Liver (tissue), 3 donors: ENCODE measurements around the gene CNIH2.
A peak's percentile ranks its signal among the peaks of the same experiment; 100 is the strongest.

Experiments
- MAX ChIP-seq: IDR thresholded peaks from 2 replicates; pipeline ENCODE4 v1.6.1; 2016; ENCODE audit warnings: antibody characterized with exemption
- RXRA ChIP-seq, 2 donors: IDR thresholded peaks; 2 replicates each; pipeline ENCODE4 v1.6.1; 2017 to 2018; ENCODE audit warnings: antibody characterized with exemption in 2 of 2, mild to moderate bottlenecking in 1 of 2
- TF ChIP-seq, protein P1 (sequence below): IDR thresholded peaks from 2 replicates; pipeline ENCODE4 v1.6.1; 2016; ENCODE audit warnings: antibody characterized with exemption, mild to moderate bottlenecking
- TF ChIP-seq, protein P2 (sequence below): fragments of 150-350 bp; IDR thresholded peaks from 2 replicates; pipeline ENCODE4 v1.5.1; 2017; ENCODE audit warnings: improper control_type of control experiment, low read depth, low read length; ENCODE audit not compliant: missing input control
- donor health status: healthy.
- donor health status: healthy.

DNA sequence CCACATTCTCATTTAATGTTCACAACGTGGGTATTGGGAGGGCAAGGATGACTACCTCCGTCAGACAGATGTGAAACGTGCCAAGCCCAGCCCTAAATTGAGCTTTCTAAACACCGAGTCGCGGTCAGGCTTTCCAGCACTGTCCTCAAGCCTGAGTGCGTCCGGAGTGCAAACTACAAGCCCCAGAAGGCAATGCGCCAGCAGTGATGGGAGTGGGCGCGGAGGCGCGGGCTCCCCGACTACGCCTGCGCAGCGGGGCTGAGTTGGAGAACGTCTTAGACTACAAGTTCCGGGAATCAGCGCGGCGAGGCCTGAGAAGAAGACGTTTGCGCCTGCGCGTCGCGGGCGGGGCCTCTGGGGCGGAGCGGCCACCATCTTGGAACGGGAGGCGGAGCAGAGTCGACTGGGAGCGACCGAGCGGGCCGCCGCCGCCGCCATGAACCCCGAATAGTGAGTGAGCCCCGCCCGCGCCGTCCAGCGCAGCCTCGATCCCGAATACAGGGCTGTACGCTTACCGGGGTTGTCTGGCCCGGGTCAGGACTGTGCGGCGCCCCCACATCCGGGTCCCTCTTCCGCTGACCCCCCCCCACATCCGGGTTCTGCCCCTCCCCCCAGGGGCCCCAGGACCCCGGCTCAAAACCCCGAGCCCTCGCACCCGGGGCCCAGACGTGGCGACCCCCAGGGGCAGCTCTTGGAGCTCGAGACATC lies 9.6 kb upstream of the CNIH2 start, which contains the start of gene RAB1B:
- TF ChIP-seq, protein P1, sequence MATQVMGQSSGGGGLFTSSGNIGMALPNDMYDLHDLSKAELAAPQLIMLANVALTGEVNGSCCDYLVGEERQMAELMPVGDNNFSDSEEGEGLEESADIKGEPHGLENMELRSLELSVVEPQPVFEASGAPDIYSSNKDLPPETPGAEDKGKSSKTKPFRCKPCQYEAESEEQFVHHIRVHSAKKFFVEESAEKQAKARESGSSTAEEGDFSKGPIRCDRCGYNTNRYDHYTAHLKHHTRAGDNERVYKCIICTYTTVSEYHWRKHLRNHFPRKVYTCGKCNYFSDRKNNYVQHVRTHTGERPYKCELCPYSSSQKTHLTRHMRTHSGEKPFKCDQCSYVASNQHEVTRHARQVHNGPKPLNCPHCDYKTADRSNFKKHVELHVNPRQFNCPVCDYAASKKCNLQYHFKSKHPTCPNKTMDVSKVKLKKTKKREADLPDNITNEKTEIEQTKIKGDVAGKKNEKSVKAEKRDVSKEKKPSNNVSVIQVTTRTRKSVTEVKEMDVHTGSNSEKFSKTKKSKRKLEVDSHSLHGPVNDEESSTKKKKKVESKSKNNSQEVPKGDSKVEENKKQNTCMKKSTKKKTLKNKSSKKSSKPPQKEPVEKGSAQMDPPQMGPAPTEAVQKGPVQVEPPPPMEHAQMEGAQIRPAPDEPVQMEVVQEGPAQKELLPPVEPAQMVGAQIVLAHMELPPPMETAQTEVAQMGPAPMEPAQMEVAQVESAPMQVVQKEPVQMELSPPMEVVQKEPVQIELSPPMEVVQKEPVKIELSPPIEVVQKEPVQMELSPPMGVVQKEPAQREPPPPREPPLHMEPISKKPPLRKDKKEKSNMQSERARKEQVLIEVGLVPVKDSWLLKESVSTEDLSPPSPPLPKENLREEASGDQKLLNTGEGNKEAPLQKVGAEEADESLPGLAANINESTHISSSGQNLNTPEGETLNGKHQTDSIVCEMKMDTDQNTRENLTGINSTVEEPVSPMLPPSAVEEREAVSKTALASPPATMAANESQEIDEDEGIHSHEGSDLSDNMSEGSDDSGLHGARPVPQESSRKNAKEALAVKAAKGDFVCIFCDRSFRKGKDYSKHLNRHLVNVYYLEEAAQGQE: peak; percentile 5
- TF ChIP-seq, protein P2, sequence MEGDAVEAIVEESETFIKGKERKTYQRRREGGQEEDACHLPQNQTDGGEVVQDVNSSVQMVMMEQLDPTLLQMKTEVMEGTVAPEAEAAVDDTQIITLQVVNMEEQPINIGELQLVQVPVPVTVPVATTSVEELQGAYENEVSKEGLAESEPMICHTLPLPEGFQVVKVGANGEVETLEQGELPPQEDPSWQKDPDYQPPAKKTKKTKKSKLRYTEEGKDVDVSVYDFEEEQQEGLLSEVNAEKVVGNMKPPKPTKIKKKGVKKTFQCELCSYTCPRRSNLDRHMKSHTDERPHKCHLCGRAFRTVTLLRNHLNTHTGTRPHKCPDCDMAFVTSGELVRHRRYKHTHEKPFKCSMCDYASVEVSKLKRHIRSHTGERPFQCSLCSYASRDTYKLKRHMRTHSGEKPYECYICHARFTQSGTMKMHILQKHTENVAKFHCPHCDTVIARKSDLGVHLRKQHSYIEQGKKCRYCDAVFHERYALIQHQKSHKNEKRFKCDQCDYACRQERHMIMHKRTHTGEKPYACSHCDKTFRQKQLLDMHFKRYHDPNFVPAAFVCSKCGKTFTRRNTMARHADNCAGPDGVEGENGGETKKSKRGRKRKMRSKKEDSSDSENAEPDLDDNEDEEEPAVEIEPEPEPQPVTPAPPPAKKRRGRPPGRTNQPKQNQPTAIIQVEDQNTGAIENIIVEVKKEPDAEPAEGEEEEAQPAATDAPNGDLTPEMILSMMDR: no peak
- TF ChIP-seq RXRA (IDR thresholded peaks at IDR 0.05): peak; percentile 36 to 52
- TF ChIP-seq MAX: no peak
